Measurements from ENCODE around the gene ETV6. TPM values are rescaled to one million over a fixed set of nuclear protein-coding genes. Genes with fewer than 3 reads are reported as not detected.

The ETV6 gene
- total RNA-seq, 6 donors from 2014 or later: 22.2 to 93.2 (median 37.5) TPM

- H3K4me3 ChIP-seq: no peak overlapping the region
- H3K27me3 ChIP-seq: no peaks in the 10 kb centered on the region
- no peak for TF ChIP-seq EP300 (IDR thresholded peaks at IDR 0.05)
- WGBS, 2 donors: 67 to 72% methylated on average over 7 to 12 of the region's 12 CpGs
- H3K4me1 ChIP-seq: peaks cover 5 to 22% (median 10%) of the 10 kb centered on the region in 4 donors
- DNase-seq (no peak), ATAC-seq (ENCODE audit: low FRiP score in 2 of 2) (no peak)
- no peaks in the 10 kb centered on the region for H3K9me3 ChIP-seq
- peaks cover 0 to 29% (median 9%) of the 10 kb centered on the region in 4 donors for H3K36me3 ChIP-seq
- H3K27ac ChIP-seq: no peak overlapping the region
Measured at GRCh38 chr12:11853126-11853525, 203.7 kb downstream of the ETV6 start.

GRCh38 chr12:11854011-11854499 is 204.6 kb downstream of the ETV6 start:
- TF ChIP-seq POLR2AphosphoS5 (IDR thresholded peaks at IDR 0.05) (no peak), POLR2A (IDR thresholded peaks at IDR 0.05) (no peak), EP300 (IDR thresholded peaks at IDR 0.05) (no peak)
- TF ChIP-seq, protein P1, sequence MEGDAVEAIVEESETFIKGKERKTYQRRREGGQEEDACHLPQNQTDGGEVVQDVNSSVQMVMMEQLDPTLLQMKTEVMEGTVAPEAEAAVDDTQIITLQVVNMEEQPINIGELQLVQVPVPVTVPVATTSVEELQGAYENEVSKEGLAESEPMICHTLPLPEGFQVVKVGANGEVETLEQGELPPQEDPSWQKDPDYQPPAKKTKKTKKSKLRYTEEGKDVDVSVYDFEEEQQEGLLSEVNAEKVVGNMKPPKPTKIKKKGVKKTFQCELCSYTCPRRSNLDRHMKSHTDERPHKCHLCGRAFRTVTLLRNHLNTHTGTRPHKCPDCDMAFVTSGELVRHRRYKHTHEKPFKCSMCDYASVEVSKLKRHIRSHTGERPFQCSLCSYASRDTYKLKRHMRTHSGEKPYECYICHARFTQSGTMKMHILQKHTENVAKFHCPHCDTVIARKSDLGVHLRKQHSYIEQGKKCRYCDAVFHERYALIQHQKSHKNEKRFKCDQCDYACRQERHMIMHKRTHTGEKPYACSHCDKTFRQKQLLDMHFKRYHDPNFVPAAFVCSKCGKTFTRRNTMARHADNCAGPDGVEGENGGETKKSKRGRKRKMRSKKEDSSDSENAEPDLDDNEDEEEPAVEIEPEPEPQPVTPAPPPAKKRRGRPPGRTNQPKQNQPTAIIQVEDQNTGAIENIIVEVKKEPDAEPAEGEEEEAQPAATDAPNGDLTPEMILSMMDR (IDR thresholded peaks at IDR 0.05): no peak
- H3K4me3 ChIP-seq: no peak overlapping the region
- WGBS, 2 donors: 96 to 97% methylated on average over 13 of the region's 13 CpGs
- H3K4me1 ChIP-seq: peaks cover 5 to 22% (median 10%) of the 10 kb centered on the region in 4 donors
- H3K27ac ChIP-seq: no peak overlapping the region
- H3K9me3 ChIP-seq: no peaks in the 10 kb centered on the region
- peaks cover 0 to 29% (median 9%) of the 10 kb centered on the region in 4 donors for H3K36me3 ChIP-seq
- DNase-seq: no peak
- ATAC-seq (ENCODE audit: low FRiP score in 2 of 2): no peak
- no peaks in the 10 kb centered on the region for H3K27me3 ChIP-seq

DNA sequence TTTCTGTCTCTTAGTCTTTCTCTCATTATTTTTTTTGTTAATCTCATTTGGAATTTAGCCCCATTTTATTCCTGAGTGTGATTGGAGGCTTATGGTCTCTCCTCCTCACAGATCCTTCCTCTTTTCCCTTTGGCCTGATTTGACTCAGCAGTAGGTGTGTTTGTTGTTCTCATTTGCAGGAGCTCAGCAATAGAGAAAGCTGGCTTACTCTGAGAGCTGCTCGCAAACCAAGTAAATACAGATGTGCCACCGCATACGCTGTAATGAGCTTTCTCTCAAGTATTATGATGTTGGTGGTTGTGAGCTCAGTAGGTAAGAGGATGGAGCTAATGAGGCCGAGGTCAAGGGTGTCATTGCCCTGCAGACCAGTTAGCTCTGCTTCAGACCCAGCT is 206.5 kb downstream of the ETV6 start:
- Histone ChIP-seq H3K27ac (peak overlapping the region; percentile 25 to 55 (median 42)), H3K9me3 (no peaks in the 10 kb centered on the region), H3K4me3 (no peak overlapping the region), H3K27me3 (no peaks in the 10 kb centered on the region), H3K36me3 (peaks cover 0 to 29% (median 4%) of the 10 kb centered on the region in 4 donors), H3K4me1 (peaks cover 9 to 27% (median 13%) of the 10 kb centered on the region in 4 donors)
- no peak for TF ChIP-seq POLR2AphosphoS5 (IDR thresholded peaks at IDR 0.05)
- TF ChIP-seq, protein P1 (IDR thresholded peaks at IDR 0.05): no peak
- ATAC-seq (ENCODE audit: low FRiP score in 2 of 2): peak in 1 of 2 donors; percentile 57
- DNase-seq: no peak
- WGBS, 2 donors: 68 to 79% methylated on average over 4 of the region's 4 CpGs

- ATAC-seq (ENCODE audit: low FRiP score in 2 of 2): peak in 1 of 2 donors; percentile 62
- Histone ChIP-seq H3K27me3 (no peaks in the 10 kb centered on the region), H3K4me3 (no peak overlapping the region), H3K36me3 (peaks cover 0 to 29% (median 4%) of the 10 kb centered on the region in 4 donors), H3K27ac (peak overlapping the region in 2 of 4 donors; percentile 37 to 42), H3K9me3 (no peaks in the 10 kb centered on the region), H3K4me1 (peaks cover 17 to 35% (median 23%) of the 10 kb centered on the region in 4 donors)
- TF ChIP-seq EP300 (IDR thresholded peaks at IDR 0.05): peak in 2 of 4 donors; percentile 14 to 56
- TF ChIP-seq, protein P1 (IDR thresholded peaks at IDR 0.05): no peak
- TF ChIP-seq POLR2AphosphoS5 (IDR thresholded peaks at IDR 0.05): peak in 1 of 2 donors; percentile 41
- TF ChIP-seq POLR2A (IDR thresholded peaks at IDR 0.05): peak in 1 of 4 donors; percentile 11
- WGBS, 2 donors: 62 to 70% methylated on average over 7 of the region's 7 CpGs
- DNase-seq: no peak
Measured at GRCh38 chr12:11856971-11857370, 207.5 kb downstream of the ETV6 start.

DNA sequence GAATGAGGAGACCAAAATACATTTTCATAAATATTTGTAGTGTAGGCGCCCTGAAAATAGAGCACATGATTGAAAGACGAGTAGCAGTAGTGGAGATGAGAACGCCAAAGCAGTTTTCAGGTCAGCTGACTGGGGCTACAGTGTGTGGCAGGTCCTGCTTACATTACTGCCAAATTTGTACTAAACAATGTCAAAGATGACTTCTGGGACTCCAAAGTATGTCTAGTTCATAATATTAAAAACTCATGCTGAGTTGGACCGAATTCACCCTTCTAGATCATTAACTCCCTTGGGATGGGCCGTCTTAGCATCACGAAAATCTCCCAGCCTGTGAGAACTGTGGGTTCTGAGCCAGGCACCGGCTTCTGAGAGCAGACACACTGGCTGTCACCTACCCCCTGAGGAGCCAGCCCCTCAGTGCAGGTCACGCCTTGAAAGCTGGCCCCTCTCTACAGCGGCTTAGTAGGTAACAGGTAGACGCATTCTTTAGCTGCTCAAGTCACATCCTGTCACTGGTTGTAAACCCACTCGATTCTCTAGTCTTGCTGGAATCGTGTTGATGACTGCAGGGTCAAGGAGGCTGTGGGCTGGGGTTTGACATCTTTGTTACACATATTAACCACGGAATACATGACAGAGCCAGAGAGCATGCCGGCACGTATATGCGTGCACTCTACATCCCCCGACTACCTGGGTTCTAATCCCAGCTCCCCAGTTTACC is 210.4 kb downstream of the ETV6 start:
- Histone ChIP-seq H3K9me3 (no peaks in the 10 kb centered on the region), H3K36me3 (peaks cover 0 to 14% (median 0%) of the 10 kb centered on the region in 4 donors), H3K4me1 (peaks cover 28 to 60% (median 47%) of the 10 kb centered on the region in 4 donors), H3K27me3 (no peaks in the 10 kb centered on the region), H3K27ac (no peak overlapping the region), H3K4me3 (no peak overlapping the region)
- ATAC-seq (ENCODE audit: low FRiP score in 2 of 2) (no peak), DNase-seq (no peak)
- 88 to 95% methylated on average over 16 to 17 of the region's 17 CpGs for WGBS, 2 donors
- TF ChIP-seq POLR2A (IDR thresholded peaks at IDR 0.05) (no peak), EP300 (IDR thresholded peaks at IDR 0.05) (no peak), POLR2AphosphoS5 (IDR thresholded peaks at IDR 0.05) (no peak)
- TF ChIP-seq, protein P1 (IDR thresholded peaks at IDR 0.05): no peak

Measured in upper lobe of left lung (tissue), 6 donors.